GM03348 (cell line): ENCODE data around the gene GRK5.
A peak's percentile ranks its signal among the peaks of the same experiment; 100 is the strongest.

Source experiments
- DNase-seq: peaks from one replicate; pipeline ENCODE4 v3.0.0; 2012; ENCODE audit warnings: low spot score

The GRK5 gene

DNA sequence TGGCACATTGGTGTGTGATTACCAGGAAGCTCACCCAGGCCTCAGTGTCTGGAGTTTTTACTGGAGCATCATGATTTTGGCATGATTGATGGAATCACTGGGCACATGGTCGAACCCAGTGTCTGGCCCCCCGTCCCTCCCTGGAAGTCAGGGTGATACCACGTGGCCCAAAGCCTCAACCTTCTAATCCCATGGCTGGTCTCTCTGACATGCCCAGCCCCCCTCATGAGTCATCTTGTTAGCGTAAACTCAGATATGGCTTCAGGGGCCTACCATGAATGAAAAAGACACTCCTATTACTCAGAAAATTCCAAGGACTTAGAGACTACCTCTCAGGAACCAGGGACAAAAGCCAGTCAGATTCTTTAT lies 109.3 kb downstream of the GRK5 start:
- DNase-seq: peak; percentile 69

DNA sequence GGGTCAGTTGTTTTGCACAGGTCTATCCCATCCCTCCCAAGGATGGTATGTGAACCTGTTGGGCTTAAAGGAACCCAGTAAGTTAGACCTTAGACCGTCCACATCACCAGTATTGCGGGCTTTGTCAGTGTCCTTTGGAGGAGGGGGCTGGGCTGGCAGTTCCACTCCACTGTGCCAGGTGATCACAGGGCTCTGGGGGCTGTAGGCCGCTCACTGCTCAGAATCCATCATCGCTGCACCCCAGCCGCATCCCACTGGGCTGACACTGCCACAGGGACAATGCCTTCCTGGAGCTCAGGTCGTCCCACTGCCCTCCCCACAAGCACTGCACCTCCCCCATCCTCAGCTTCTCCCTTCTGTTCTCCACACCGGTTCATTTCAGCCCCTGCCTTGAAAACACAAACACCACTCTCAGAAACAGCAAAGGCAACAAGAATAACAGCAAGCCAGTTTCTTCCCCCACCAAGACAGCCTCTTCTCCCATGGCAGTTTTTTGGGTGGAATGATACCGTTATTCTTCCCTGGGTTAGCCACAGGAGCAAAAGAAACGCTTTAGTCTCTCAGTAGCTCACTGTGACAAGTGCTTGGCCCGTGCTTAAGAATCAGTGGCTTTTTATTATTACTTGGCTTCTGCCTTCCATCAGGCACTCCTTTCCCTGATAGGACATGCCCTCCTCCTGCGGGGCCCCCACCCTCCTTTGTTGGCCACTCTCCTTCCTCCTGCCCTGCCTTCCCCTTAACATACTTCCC lies 111.2 kb downstream of the GRK5 start:
- no peak for DNase-seq

DNA sequence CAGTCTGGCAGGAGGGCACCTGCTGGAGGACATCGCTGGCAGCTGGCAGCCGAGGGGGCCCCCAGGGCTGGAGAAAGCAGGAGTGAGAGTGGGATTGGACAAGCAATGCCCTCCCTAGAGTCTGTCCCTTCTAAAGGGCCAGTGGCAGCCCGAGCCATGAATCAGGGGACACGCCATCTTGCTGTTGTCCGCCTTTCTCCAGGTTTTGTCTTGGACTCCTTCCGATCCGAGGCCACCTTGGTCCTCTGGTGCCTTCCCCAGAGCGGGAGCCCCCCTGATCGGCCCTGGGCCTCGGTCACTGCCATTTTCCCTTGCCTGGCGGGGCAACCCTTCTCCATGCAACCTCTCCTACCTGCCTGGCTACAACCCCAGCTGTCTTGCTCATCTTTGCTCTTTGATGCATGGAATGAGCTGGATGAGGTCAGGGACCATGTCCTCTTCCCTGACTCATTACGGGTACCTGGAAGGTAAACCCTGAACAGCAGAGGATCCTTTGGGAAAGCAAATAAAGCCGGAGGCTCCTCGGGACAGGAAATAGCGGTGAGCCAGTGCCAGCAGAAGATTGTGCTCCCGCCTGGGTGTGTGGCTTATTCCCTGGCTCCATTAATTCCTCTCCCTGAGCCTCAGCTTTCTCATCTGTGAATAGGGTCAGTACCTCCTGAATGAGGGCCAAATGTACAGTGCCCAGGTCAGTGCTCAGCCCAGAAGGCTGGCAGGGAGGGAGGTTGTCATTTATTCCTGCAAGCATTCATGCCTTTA lies 112.0 kb downstream of the GRK5 start:
- no peak for DNase-seq

DNA sequence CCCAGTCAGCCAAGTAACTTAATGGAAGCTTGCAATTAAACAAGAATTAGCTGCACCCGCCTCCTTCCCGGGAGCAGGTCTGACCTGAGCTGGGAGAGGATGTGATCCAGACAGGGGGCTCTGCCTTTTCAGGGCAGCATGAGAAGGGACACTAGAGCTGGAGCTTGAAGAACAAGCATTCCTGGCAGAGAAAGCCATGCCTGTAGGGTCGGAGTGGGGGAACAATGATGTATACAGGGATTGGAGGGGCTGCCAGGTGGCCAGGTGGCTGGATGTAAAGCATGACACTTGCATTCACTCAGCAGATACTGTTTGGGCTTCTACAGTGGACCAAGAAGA lies 112.5 kb downstream of the GRK5 start:
- DNase-seq: no peak

DNA sequence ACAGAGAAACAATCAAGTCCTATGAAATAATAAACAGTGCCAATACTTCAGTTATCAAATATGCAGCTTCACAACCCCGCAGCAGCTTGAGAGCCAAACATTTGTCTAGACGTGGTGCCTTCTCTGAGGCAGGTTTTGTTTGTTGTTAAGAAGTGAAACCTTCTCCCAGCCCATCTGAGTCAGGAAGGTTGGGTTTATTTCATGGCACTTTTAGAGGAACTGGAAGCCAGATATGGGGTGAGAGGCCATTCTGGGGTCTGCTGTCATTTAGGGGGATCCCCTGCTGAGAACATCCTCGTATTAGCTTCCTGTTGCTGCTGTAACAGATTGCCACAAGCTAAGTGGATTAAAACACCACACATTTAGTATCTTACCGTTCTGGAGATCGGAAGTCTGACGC lies 113.6 kb downstream of the GRK5 start:
- DNase-seq: no peak

DNA sequence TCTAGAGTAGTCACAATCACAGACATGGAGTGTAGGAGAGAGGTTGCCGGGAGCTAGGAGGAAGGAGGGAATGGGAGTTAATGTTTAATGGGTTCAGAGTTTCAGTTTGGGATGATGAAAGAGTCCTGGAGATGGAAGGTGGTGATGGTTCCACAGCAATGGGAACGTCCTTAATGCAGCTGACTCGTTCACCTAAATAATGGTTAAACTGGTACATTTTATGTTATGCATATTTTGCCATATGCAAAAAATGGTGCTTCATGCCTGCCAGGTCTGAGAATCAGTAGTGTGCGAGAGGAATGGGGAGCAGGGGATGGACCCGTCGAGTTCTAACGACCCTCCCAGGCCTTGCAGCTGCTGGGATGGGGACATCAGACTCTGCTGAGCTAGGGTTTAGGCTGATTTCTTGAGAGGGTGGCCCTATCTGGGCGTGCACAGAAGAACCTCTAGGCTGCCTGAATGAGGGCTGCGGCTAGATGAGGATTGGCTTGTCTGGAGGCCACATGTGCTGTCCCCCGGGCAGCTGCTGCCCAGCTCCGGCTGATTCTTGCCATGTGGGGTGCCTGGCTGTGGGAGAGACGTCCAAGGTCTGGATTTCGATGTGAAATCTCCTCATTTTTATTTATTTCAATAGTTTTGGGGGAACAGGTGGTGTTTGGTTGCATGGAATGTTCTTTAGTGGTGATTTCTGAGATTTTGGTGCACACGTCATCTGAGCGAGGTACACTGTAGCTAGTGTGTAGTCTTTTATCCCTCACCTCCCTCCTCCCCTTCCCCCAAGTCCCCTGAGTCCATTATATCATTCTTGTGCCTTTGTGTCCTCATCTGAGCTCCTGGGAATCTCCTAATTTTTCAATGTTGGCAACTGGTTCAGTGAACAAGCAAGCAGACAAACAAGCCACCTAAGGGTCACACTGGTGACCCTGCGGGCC lies 116.0 kb downstream of the GRK5 start:
- DNase-seq: no peak

DNA sequence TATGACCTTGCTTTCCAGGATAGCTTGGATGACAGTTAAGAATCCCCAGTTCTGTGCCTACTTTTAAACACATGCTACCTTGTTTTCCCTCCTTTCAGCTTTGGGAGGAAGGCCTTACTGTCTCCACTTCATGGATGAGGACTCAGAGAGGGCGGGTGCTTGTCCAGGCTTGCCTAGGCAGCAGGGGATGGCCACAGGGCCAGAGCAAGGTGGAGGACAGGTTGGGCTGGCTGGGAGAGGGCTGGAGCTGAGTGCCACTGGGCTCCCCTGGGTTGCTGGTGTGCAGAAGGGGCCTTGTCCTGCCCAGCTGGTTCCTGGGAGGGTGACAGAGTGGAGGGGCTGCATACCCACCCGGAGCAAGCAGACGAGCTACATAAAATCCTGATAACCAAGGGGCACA lies 117.8 kb downstream of the GRK5 start:
- DNase-seq: no peak

DNA sequence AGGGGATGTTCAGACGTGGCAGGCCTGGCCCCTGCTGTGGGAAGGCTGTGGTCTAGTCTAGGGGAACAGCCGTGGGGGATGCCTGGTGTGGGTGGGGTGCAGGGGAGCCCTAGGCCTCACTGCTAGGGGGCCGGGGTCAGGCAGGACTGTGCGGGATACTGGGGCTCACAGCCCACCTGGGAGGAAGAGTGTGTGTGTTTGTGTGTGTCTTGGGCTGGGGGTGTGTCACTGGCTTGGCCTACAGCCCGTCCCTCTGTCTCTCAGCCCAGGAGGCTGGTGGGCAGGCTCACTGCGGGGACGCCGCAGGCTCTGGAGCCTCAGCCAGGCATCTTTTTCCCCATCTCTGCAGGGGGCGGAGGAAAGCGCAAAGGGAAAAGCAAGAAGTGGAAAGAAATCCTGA lies 118.8 kb downstream of the GRK5 start:
- DNase-seq: no peak

DNA sequence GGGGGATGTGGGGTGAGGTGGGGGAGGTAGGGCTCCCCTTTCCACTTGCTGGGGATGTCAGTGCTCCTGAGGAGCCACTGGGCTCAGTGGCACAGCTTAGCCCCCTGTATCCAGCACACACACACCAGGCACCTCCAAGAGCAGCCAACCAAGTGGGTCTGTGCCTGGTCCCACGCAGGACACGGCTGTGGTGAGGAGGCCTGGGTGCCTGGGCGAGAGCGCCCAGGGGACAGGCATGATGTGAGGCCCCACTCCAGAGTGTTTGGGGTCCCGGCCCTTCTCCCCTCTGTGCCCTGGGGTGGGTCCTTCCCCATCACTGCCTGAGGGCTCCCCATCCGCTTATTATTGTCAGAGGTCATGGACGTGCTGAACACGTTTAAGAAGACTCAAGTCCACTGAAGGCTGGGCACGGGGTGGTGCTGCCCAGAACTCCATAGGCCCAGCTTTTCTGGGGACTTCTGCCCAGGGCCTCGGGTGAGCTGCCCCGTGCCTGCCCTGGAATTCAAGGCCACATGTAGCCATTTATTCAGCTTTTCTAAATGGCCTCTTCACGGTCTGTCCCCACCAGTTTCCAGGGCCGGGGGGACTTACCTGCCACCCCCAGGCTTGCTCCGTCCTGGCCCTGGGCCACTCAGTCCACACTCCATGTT lies 119.8 kb downstream of the GRK5 start:
- no peak for DNase-seq

DNA sequence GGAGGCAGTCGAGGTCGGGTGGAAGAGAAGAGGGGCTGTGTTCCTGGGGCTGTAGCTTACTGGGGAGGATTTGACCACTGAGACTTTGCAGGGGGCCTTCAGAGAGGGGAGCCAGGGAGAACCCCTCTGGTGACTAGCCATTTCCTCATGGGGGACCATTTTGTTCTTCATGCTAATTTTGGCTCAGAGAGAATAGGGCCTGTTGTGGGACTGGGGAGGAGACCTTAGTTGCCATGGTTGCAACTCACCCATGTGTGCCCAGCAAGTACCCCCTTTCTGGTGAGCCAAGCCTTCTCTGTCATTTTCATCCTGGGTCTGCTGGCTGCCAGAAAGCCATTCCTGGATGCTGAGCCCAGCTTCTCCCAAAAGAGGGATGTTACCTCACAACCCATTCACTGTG lies 120.9 kb downstream of the GRK5 start:
- DNase-seq: no peak

DNA sequence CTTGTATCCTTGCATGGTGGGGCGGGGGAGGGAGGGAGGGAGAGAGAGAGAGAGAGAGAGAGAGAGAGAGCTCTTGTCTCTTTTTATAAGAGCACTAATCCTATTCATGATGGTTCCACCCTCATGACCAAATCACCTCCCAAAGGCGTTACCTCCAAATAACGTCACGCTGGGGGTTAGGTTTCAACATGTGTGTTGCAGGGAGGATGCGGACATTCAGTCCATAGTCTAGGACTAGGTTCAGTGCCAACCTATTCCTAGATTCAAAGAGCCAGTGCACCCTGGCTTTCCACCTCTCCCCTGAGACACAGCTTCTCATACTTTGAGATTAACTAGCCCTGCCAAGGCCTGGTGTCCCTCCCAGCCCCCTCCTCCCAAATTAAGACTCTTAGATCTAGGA lies 123.0 kb downstream of the GRK5 start:
- no peak for DNase-seq

DNA sequence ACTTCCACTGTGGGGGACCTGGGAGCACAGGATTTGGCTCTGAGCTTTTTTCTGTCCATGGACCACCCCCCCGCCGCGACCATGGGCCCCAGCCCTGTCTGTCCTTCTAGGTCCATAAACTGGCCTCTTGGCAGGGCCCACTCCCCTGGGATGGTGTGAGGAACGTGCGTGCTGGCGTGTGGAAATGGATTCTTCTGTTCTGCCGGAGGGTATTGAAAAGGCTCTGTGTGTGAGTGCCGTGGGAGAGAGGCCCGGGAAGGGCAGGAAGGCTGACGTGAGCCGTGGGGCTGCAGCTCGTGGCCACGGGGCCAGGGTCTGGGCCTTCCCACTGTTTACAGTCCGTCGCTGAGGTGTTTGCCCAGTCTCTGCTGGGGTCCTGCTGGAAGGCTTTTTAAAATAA lies 123.7 kb downstream of the GRK5 start:
- DNase-seq: no peak

DNA sequence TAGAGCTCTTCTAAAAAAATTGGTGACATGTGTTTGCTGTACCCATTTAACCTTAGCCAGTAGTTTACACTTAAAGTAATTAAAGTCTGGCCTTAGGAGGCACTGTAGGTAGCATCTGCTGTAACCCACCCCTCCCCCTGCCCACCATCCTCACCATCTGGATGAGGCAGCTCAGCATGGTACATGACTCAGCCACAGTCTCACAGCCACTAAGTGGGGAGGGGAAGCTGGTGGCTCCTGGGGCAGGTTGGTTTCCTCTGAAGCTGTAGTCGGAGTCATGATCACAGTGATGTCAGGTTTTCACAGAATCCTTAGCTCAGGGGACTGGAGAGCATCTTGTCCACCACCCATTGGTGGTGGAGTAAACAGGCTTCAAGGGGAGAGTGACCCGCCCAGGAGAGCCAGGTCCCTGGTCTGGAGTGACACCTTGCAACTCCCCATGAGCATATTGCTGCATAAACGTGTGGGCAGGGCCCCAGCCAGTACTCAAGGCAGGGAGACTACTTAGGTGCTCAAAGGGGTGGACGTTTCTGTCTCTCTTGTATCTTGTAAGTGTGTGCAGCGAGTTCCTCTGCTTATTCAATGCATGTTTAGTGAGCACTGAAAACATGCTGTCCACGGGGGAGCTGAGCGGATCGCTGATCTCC lies 125.9 kb downstream of the GRK5 start:
- DNase-seq: no peak

DNA sequence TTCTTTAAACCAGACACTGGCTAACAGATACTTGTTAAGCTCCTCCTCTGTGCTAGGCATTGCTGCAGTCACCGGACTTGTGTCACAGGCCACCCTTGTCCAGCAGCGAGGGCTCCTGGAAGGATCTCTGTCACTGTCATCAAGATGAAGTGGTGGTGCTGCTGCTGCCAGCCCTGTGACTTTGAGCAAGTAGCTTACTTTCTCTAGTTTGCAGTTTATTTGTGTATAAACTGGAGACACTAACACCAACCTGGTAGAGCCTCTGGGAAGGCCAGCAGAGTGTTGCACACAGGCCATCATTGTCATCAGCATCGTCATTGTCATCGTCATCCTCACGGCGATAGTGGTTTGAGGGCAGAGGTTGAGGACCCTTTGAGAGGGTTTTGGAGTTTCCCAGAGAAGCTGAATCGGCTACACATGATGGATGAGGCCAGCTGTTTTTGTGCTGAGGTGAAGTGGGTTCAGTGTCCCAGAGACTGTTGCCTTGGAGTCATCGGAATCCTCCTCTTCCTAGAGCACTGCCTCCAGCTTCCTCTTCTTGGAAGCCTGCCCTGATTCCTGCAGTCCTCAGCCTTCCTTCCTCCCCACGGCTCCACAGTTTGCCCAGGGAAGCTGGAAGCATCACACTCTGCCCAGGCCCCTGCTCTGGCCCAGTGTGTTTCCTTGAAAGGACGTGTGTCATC lies 128.4 kb downstream of the GRK5 start:
- DNase-seq: no peak

DNA sequence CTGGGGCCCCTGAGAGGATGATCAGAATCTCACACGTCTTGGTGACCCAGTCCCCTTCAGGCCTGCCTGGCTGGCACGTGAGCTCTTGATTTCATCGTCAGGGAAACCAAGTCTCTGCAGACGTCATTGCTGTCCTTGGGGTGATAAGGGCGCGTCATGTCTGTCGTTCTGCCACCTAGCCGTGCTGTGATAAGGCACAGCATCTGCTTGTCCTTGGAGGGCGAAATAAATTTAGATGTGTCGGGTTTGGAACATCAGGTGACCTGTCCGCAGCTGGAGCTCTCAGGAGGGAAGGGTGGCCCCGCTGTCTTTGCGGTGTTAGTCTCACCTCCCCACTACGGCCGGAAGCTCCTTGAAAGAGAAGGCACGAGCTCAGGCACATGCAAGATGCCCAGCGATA lies 129.2 kb downstream of the GRK5 start:
- DNase-seq: no peak

DNA sequence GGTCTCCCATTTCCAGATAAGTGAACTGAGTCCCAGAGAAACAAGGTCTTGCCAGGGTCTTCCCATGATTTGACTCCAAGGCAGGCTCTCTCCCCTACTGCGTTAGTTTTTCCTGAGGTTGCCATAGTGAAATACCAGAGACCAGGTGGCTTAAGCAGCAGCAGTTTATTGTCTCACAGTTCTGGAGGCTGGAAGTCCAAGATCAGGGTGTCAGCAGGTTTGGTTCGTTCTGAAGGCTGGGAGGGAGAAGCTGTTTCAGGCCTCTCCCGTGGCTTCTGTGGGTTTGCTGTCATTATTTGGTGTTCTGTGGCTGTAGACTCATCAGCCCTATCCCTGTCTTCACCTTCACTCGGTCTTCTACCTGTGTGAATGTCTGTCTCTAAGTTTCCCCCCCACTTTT lies 129.9 kb downstream of the GRK5 start:
- DNase-seq: no peak

DNA sequence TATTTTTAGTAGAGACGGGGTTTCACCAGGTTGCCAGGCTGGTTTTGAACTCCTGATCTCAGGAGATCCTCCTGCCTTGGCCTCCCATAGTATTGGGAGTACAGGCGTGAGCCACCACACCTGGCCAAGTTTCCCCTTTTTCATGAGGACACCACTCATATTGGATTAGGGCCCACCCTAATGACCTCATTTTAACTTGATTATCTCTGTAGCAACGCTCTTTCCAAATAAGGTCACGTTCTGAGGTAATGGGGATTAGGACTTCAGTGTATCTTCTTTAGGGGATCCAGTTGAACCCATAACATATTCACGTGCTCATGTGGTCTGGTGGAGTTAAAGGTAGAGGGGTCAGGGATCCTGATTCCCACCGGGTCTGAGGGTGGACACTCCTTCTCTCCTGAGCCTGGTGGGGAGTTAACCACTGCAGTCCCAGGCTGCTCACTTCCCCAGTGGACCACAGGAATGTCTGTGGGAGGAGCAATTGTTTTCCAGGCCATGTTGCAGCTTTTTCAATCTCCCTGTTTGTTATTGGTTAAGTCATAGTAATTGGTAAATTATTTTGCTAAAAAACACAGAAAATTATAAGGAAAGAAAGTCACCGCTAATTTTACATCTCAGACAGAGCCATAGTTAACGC lies 130.5 kb downstream of the GRK5 start:
- DNase-seq: peak; percentile 79

DNA sequence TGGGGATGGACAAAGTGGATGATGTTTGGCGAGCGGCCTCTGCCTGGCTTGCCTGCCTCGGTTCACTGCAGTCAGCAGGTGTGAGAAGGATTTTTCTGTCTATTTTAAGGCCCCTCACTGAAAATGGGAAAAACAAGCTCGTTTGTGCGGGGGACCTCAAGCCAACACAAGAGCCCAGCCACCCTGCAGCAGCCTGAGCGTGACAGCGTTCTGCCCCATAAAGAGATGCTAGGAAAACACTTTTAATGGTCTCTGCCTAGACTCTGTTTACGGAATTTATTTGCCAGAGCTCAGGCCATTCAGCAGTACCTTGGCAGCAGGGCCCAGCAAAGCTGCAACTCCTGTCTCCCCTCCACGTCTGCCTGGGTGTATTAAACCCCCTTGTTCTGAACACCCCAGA lies 131.7 kb downstream of the GRK5 start:
- DNase-seq: no peak

DNA sequence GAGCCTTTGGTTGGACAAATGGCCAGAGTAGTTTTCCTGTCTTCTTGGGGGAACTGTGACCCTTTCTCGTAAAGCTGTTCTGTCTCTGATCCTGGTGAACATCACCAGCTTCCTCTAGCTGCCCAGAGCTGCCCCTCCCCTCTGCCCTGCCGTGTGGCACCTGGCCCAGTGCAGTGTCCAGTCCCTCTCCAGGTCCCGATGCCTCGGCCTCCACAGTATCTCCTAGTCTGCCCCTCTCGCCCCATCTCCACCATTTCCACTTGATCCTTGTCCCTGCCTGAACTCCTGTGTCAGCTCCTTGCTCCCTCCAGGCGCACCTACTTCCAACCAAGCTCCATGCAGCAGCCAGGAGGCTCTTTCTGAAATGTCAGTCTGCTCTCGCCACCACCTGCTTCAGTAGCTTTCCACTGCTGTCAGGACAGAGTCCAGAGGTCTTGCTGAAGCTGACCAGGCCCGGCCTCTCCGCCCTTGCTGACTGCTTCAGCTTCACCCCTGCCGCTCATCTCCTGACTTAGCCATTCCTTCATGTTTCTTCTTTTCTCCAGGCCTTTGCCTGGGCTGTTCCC lies 133.6 kb downstream of the GRK5 start:
- no peak for DNase-seq
